CD14-positive monocyte (primary cell): ENCODE results near the gene ARHGDIB. TPM values are rescaled to one million over a fixed set of nuclear protein-coding genes. Genes with fewer than 3 reads are reported as not detected.

Experiments used
- DNase-seq, 3 donors: peaks; one replicate each; pipeline ENCODE4 v3.0.0-alpha.2; 2011 to 2022
- H2AFZ ChIP-seq: 2 replicates; pipeline ENCODE4 v1.6.0; 2012; ENCODE audit warnings: mild to moderate bottlenecking, low read depth, low read length, inconsistent platforms; ENCODE audit not compliant: insufficient read depth, poor library complexity, severe bottlenecking
- H3K27ac ChIP-seq, 2 donors: 1 replicate in 1 of 2; 2 replicates in 1 of 2; pipeline ENCODE4 v1.5.1; 2012 to 2013; ENCODE audit warnings: low read length in 2 of 2, control low read depth in 1 of 2, inconsistent platforms in 1 of 2, low read depth in 1 of 2, mild to moderate bottlenecking in 1 of 2
- H3K27me3 ChIP-seq, 2 donors: one replicate each; pipeline versions ENCODE4 v1.6.0 to v1.6.1; 2011 to 2013; ENCODE audit warnings: low read length in 2 of 2; ENCODE audit not compliant: control insufficient read depth in 2 of 2, insufficient read depth in 2 of 2
- H3K36me3 ChIP-seq, 2 donors: replicated peaks in 1 of 2; 1 replicate in 1 of 2; 2 replicates in 1 of 2; pipeline versions ENCODE4 v1.5.1 to v1.6.1; 2012 to 2013; ENCODE audit warnings: low read length in 2 of 2, control low read depth in 1 of 2, inconsistent platforms in 1 of 2, mild to moderate bottlenecking in 1 of 2; ENCODE audit not compliant: insufficient read depth in 2 of 2, control insufficient read depth in 1 of 2
- H3K4me1 ChIP-seq, 2 donors: 1 replicate in 1 of 2; 2 replicates in 1 of 2; pipeline versions ENCODE4 v1.5.1 to v1.6.1; 2012 to 2013; ENCODE audit warnings: low read length in 2 of 2, control low read depth in 1 of 2, inconsistent platforms in 1 of 2, mild to moderate bottlenecking in 1 of 2, moderate library complexity in 1 of 2; ENCODE audit not compliant: insufficient read depth in 2 of 2, control insufficient read depth in 1 of 2
- H3K4me2 ChIP-seq: replicated peaks from 2 replicates; pipeline ENCODE3; 2012; ENCODE audit warnings: low read length, moderate library complexity, mild to moderate bottlenecking; ENCODE audit not compliant: poor library complexity, severe bottlenecking; ENCODE audit errors: extremely low read depth
- H3K4me3 ChIP-seq, 3 experiments: fragments of 200-600 bp in 1 of 3; sonication (generic) in 1 of 3; replicated peaks in 1 of 3; 1 replicate in 2 of 3; 2 replicates in 1 of 3; pipeline ENCODE4 v1.5.1; 2011 to 2013; ENCODE audit warnings: low read length in 3 of 3, mild to moderate bottlenecking in 3 of 3, control low read depth in 2 of 3, low read depth in 2 of 3, inconsistent platforms in 1 of 3, moderate library complexity in 1 of 3
- H3K79me2 ChIP-seq: 2 replicates; pipeline ENCODE4 v1.6.0; 2012; ENCODE audit warnings: mild to moderate bottlenecking, control low read depth, inconsistent platforms, low read length, moderate library complexity; ENCODE audit not compliant: insufficient read depth
- H3K9ac ChIP-seq: 2 replicates; pipeline ENCODE4 v1.6.0; 2017; ENCODE audit warnings: low read length, mild to moderate bottlenecking; ENCODE audit not compliant: insufficient read depth, poor library complexity, severe bottlenecking
- H3K9me3 ChIP-seq, 2 donors: replicated peaks in 1 of 2; 1 replicate in 1 of 2; 2 replicates in 1 of 2; pipeline versions ENCODE4 v1.5.1 to v1.6.1; 2012 to 2013; ENCODE audit warnings: low read length in 2 of 2, control low read depth in 1 of 2; ENCODE audit not compliant: control insufficient read depth in 1 of 2, insufficient read depth in 1 of 2
- H4K20me1 ChIP-seq: 2 replicates; pipeline ENCODE4 v1.6.0; 2012; ENCODE audit warnings: mild to moderate bottlenecking, low read length, control low read depth, moderate library complexity; ENCODE audit not compliant: insufficient read depth
- H3K27ac Mint-ChIP-seq, 7 donors: one replicate each; pipeline ENCODE4 v1.8.0; 2020; ENCODE audit warnings: mild to moderate bottlenecking in 7 of 7, mixed read lengths in 7 of 7, moderate library complexity in 6 of 7, inconsistent platforms in 2 of 7
- H3K27me3 Mint-ChIP-seq, 3 donors: one replicate each; pipeline ENCODE4 v1.8.0; 2021 to 2022; ENCODE audit warnings: low read depth in 3 of 3, mild to moderate bottlenecking in 3 of 3, mixed read lengths in 3 of 3, moderate library complexity in 3 of 3, inconsistent platforms in 1 of 3
- H3K36me3 Mint-ChIP-seq, 2 donors: one replicate each; pipeline ENCODE4 v1.8.0; 2020; ENCODE audit warnings: mixed read lengths in 2 of 2, inconsistent platforms in 1 of 2, mild to moderate bottlenecking in 1 of 2
- H3K4me1 Mint-ChIP-seq: one replicate; pipeline ENCODE4 v1.8.0; 2020; ENCODE audit warnings: mild to moderate bottlenecking, mixed read lengths
- H3K4me3 Mint-ChIP-seq, 2 donors: one replicate each; pipeline ENCODE4 v1.8.0; 2020; ENCODE audit warnings: mild to moderate bottlenecking in 2 of 2, mixed read lengths in 2 of 2, moderate library complexity in 1 of 2
- H3K9me3 Mint-ChIP-seq, 7 donors: one replicate each; pipeline ENCODE4 v1.8.0; 2020 to 2022; ENCODE audit warnings: mixed read lengths in 7 of 7, mild to moderate bottlenecking in 6 of 7, moderate library complexity in 6 of 7, inconsistent platforms in 2 of 7
- CTCF ChIP-seq: fragments of 200-600 bp; IDR thresholded peaks from one replicate; pipeline ENCODE4 v1.8.0; 2022; ENCODE audit warnings: antibody characterized with exemption, mild to moderate bottlenecking
- WGBS: methylation state at CpG from one replicate; pipeline ENCODE4 v1.1.5; 2013; ENCODE audit warnings: missing lambda C conversion rate; ENCODE audit not compliant: insufficient coverage; 5-methylcytosine and 5-hydroxymethylcytosine counted together
- intact Hi-C, 2 donors: fragments of 100-400 bp; cut with micrococcal nuclease; formaldehyde crosslinking; loops; one replicate each; pipeline versions ENCODE4 v1.15.0 to v1.15.1; 2023
- polyA plus RNA-seq, 3 donors: library from polyadenylated mRNA; depleted of rRNA in 1 of 3; unstranded in 2 of 3; stranded (reverse) in 1 of 3; fragments of 300-500 nt in 2 of 3; fragments of >200 nt in 1 of 3; fragmentation: Illumina TruSeq in 2 of 3; gene quantifications; 1 replicate in 2 of 3; 2 replicates in 1 of 3; pipeline ENCODE4 v1.2.3, GENCODE V29; 2012 to 2021

Gene ARHGDIB
- polyA plus RNA-seq, 3 donors = 1,199 to 2,228 (median 1,854) TPM

- H3K27me3 Mint-ChIP-seq = no peaks in the 10 kb centered on the region
- no peaks in the 10 kb centered on the region for H3K27me3 ChIP-seq
- peaks cover 53 to 56% of the 10 kb centered on the region in 2 donors for H3K4me1 ChIP-seq
- H3K4me3 ChIP-seq = peak overlapping the region in 1 of 3 experiments; percentile 31
- WGBS = 13% methylated on average over 2 of the region's 4 CpGs
- no peaks in the 10 kb centered on the region for H3K36me3 Mint-ChIP-seq
- peak in 2 of 3 donors; percentile 72 to 78 for DNase-seq
- no peaks in the 10 kb centered on the region for H3K9me3 Mint-ChIP-seq
- H3K79me2 ChIP-seq = peaks cover 4% of the 10 kb centered on the region
- no peak overlapping the region for H3K9ac ChIP-seq
- peak overlapping the region; percentile 59 for H2AFZ ChIP-seq
- no peak for TF ChIP-seq CTCF
- peak overlapping the region in 1 of 2 donors; percentile 54 for H3K4me3 Mint-ChIP-seq
- intact Hi-C loops = no loop called here
- H3K4me1 Mint-ChIP-seq = peaks cover 58% of the 10 kb centered on the region
- H4K20me1 ChIP-seq = no peaks in the 10 kb centered on the region
- H3K27ac Mint-ChIP-seq = peak overlapping the region; percentile 80 to 94 (median 86)
- no peaks in the 10 kb centered on the region for H3K36me3 ChIP-seq
- H3K27ac ChIP-seq = peak overlapping the region; percentile 67 to 82
- no peaks in the 10 kb centered on the region for H3K9me3 ChIP-seq
- H3K4me2 ChIP-seq = peak overlapping the region; percentile 52
These were observed 14.1 kb upstream of the ARHGDIB start for GRCh38 chr12:14975457-14975856.

- H3K9me3 Mint-ChIP-seq = no peaks in the 10 kb centered on the region
- Histone ChIP-seq H3K4me2 (peak overlapping the region; percentile 1), H3K9me3 (no peaks in the 10 kb centered on the region), H3K79me2 (peaks cover 4% of the 10 kb centered on the region), H3K27me3 (no peaks in the 10 kb centered on the region), H3K27ac (peak overlapping the region in 1 of 2 donors; percentile 82), H3K9ac (no peak overlapping the region), H3K4me1 (peaks cover 45 to 48% of the 10 kb centered on the region in 2 donors), H4K20me1 (no peaks in the 10 kb centered on the region), H3K36me3 (no peaks in the 10 kb centered on the region), H3K4me3 (peak overlapping the region in 1 of 3 experiments; percentile 6), H2AFZ (no peak overlapping the region)
- intact Hi-C loops = no loop called here
- TF ChIP-seq CTCF = no peak
- no peak overlapping the region for H3K4me3 Mint-ChIP-seq
- H3K27ac Mint-ChIP-seq = peak overlapping the region in 6 of 7 donors; percentile 41 to 82 (median 62)
- DNase-seq = no peak
- no peaks in the 10 kb centered on the region for H3K36me3 Mint-ChIP-seq
- H3K4me1 Mint-ChIP-seq = peaks cover 50% of the 10 kb centered on the region
- 65% methylated on average over 3 of the region's 3 CpGs for WGBS
- H3K27me3 Mint-ChIP-seq = no peaks in the 10 kb centered on the region
These were observed 13.2 kb upstream of the ARHGDIB start for GRCh38 chr12:14974633-14975032.
